ENCODE data around the gene DSCAML1. TPM values are rescaled to one million over a fixed set of nuclear protein-coding genes. Genes with fewer than 3 reads are reported as not detected.

Gene DSCAML1
- total RNA-seq, 1 experiment from 2014 or later: 0.03 TPM

DNA sequence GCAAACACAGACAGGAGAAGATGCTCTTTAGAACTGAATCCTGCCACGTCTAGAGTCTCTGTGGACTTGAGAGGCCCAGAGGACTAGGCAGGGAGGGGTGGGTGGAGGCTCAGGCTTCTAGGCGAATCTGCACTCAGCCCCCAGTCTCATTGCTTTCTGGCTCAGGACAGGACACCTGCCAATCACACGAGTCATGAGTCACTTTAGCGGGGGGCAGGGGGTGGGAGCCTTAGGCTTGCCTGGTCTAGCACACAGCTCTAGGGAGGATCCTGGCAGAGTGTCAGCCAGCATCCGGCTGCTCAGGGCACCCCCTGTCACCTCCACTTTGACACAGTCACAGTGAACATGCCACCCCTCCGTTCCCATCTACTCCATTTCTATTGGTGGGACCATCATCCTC lies 301.7 kb downstream of the DSCAML1 start:
- H3K27me3 ChIP-seq (replicated peaks): no peaks in the 10 kb centered on the region
- no peak overlapping the region for H3K4me3 ChIP-seq
- H3K9me3 ChIP-seq (replicated peaks): no peaks in the 10 kb centered on the region
- no peak overlapping the region for H3K27ac ChIP-seq
- no peaks in the 10 kb centered on the region for H3K36me3 ChIP-seq
- no peak for DNase-seq (ENCODE audit: low read depth in 1 of 2, low spot score in 2 of 2)
- H3K4me1 ChIP-seq (replicated peaks): no peaks in the 10 kb centered on the region

- Histone ChIP-seq H3K27me3 (replicated peaks) (no peaks in the 10 kb centered on the region), H3K27ac (no peak overlapping the region), H3K4me1 (replicated peaks) (no peaks in the 10 kb centered on the region)
These were observed 304.3 kb downstream of the DSCAML1 start for GRCh38 chr11:117492578-117493251.

GRCh38 chr11:117490911-117491310 lies 306.1 kb downstream of the DSCAML1 start:
- Histone ChIP-seq H3K9me3 (replicated peaks) (no peaks in the 10 kb centered on the region), H3K27ac (no peak overlapping the region), H3K4me3 (no peak overlapping the region), H3K36me3 (no peaks in the 10 kb centered on the region), H3K27me3 (replicated peaks) (no peaks in the 10 kb centered on the region), H3K4me1 (replicated peaks) (no peaks in the 10 kb centered on the region)
- DNase-seq (ENCODE audit: low read depth in 1 of 2, low spot score in 2 of 2): no peak

More at GRCh38 chr11:117492578-117493251, 304.3 kb downstream of the DSCAML1 start:
- no peaks in the 10 kb centered on the region for H3K9me3 ChIP-seq (replicated peaks)
- H3K36me3 ChIP-seq: no peaks in the 10 kb centered on the region
- no peak for DNase-seq (ENCODE audit: low read depth in 1 of 2, low spot score in 2 of 2)
- no peak overlapping the region for H3K4me3 ChIP-seq

DNA sequence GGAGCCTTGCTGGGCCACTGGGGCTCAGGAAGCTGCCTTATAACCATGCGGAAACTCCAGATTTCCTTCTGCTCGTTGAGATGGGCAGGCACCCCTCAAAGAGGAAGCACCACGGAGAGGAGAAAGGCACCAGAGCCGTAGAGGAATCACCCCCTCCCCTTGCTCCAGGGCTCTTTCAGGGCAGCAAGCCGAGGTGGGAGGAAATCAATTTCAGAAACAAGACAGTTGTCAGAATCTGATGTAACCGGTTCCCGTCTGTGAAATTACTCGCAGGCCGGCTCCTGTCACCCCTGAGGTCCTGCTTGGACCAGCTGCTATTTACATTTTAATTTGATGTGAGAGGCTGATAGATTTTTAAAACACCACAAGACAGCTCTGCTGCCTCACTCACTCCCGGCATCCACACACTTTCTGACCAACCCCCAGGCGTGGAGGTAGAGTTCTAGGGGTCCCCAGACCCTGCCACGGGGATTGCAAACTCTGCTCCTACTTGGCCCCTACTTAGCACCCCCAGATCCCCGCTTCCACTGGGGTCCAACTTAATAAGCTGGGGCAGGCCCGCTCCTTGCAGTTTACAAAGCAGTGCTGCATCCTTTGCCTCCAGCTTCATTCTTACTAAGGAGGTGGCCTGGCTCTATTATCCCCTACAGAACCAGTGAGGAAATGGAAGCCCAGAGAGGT lies 306.9 kb downstream of the DSCAML1 start:
- Histone ChIP-seq H3K4me3 (no peak overlapping the region), H3K27ac (no peak overlapping the region), H3K36me3 (no peaks in the 10 kb centered on the region), H3K27me3 (replicated peaks) (no peaks in the 10 kb centered on the region), H3K4me1 (replicated peaks) (no peaks in the 10 kb centered on the region), H3K9me3 (replicated peaks) (no peaks in the 10 kb centered on the region)
- DNase-seq (ENCODE audit: low read depth in 1 of 2, low spot score in 2 of 2): no peak

- H3K4me3 ChIP-seq: no peak overlapping the region
- H3K36me3 ChIP-seq: no peaks in the 10 kb centered on the region
These were observed 307.7 kb downstream of the DSCAML1 start for GRCh38 chr11:117488996-117489952.

GRCh38 chr11:117486059-117486458 lies 311.0 kb downstream of the DSCAML1 start:
- Histone ChIP-seq H3K27me3 (replicated peaks) (no peaks in the 10 kb centered on the region), H3K36me3 (no peaks in the 10 kb centered on the region), H3K4me1 (replicated peaks) (no peaks in the 10 kb centered on the region), H3K27ac (no peak overlapping the region), H3K4me3 (no peak overlapping the region), H3K9me3 (replicated peaks) (no peaks in the 10 kb centered on the region)
- no peak for DNase-seq (ENCODE audit: low read depth in 1 of 2, low spot score in 2 of 2)

More at GRCh38 chr11:117488996-117489952, 307.7 kb downstream of the DSCAML1 start:
- H3K27me3 ChIP-seq (replicated peaks): no peaks in the 10 kb centered on the region
- H3K4me1 ChIP-seq (replicated peaks): no peaks in the 10 kb centered on the region
- H3K27ac ChIP-seq: no peak overlapping the region
- no peaks in the 10 kb centered on the region for H3K9me3 ChIP-seq (replicated peaks)
- DNase-seq (ENCODE audit: low read depth in 1 of 2, low spot score in 2 of 2): no peak

- DNase-seq (ENCODE audit: low read depth in 1 of 2, low spot score in 2 of 2): no peak
- Histone ChIP-seq H3K4me3 (no peak overlapping the region), H3K4me1 (replicated peaks) (peaks cover 1% of the 10 kb centered on the region; the same call in 1 of the 2 replicates), H3K9me3 (replicated peaks) (no peaks in the 10 kb centered on the region), H3K36me3 (no peaks in the 10 kb centered on the region), H3K27me3 (replicated peaks) (no peaks in the 10 kb centered on the region), H3K27ac (no peak overlapping the region)
These were observed 312.9 kb downstream of the DSCAML1 start for GRCh38 chr11:117484156-117484555.

- peaks cover 9% of the 10 kb centered on the region for H3K4me1 ChIP-seq (replicated peaks)
These were observed 313.6 kb downstream of the DSCAML1 start for GRCh38 chr11:117483372-117483771.

DNA sequence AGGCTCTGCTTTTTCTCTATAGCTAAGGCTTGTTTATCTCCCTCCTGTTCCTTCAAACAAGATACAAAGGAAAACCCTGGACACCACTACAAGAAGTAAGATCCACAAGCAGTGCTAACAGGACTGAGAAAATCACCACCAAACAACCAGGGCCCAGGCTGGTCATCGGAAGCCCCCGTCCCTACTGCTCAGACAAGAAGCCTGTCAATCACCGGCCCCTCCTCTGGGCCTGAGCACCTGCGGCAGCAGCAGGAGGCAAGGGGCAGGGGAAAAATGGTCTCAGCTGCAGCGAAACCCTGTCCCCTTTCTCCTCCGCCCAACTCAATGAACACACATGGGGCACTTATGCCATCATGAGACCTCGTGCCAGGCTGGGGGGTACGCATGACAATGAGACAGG lies 314.1 kb downstream of the DSCAML1 start:
- Histone ChIP-seq H3K9me3 (replicated peaks) (no peaks in the 10 kb centered on the region), H3K4me1 (replicated peaks) (peaks cover 14% of the 10 kb centered on the region), H3K27me3 (replicated peaks) (no peaks in the 10 kb centered on the region), H3K36me3 (no peaks in the 10 kb centered on the region), H3K4me3 (no peak overlapping the region), H3K27ac (no peak overlapping the region)
- no peak for DNase-seq (ENCODE audit: low read depth in 1 of 2, low spot score in 2 of 2)

More at GRCh38 chr11:117483372-117483771, 313.6 kb downstream of the DSCAML1 start:
- Histone ChIP-seq H3K36me3 (no peaks in the 10 kb centered on the region), H3K9me3 (replicated peaks) (no peaks in the 10 kb centered on the region), H3K4me3 (no peak overlapping the region), H3K27me3 (replicated peaks) (no peaks in the 10 kb centered on the region), H3K27ac (no peak overlapping the region)
- DNase-seq (ENCODE audit: low read depth in 1 of 2, low spot score in 2 of 2): no peak

DNA sequence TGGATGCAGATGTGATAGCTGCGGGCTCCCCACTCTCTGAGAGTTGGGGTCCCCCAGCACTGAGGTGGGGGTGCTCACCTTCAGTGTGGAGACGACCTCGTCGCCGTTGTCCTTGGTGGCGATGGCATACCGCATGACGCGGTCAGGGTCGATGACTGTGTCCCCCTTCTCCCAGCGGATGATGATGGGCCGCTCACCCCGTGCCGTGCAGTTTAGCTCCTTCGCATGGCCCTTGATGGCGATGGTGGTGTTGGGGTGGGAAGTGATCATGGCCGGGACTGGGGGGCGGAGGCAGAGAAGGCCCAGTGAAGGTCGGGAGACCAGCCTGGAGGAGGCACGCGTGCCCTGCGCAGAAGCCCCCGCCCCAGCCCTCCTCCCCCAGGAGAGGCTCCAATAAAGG lies 315.1 kb downstream of the DSCAML1 start:
- Histone ChIP-seq H3K4me3 (no peak overlapping the region), H3K27me3 (replicated peaks) (no peaks in the 10 kb centered on the region), H3K9me3 (replicated peaks) (no peaks in the 10 kb centered on the region), H3K36me3 (no peaks in the 10 kb centered on the region), H3K27ac (no peak overlapping the region), H3K4me1 (replicated peaks) (peaks cover 24% of the 10 kb centered on the region)
- DNase-seq (ENCODE audit: low read depth in 1 of 2, low spot score in 2 of 2): no peak

DNA sequence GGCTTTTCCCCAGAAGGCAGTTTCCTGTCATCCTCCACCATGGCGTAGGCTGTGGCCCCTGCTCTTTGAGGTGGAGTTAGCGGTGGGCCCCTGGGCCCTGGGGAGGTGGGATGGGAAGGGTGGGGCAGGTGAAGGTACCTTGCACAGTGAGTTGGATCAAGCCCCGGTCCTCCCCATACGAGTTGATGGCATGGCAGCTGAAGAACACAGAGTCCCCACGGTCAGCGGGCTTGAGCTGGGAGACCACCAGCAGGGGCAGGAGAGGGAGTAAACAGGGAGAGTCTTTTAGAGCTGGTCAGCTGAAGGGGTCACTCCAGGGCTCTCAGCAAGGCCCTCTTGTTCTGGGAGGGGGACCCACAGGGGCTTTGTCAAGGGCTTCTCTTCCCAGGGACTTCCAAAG lies 316.0 kb downstream of the DSCAML1 start:
- Histone ChIP-seq H3K27me3 (replicated peaks) (no peaks in the 10 kb centered on the region), H3K9me3 (replicated peaks) (no peaks in the 10 kb centered on the region), H3K27ac (no peak overlapping the region), H3K36me3 (no peaks in the 10 kb centered on the region), H3K4me1 (replicated peaks) (peaks cover 26% of the 10 kb centered on the region), H3K4me3 (no peak overlapping the region)
- DNase-seq (ENCODE audit: low read depth in 1 of 2, low spot score in 2 of 2): no peak

GRCh38 chr11:117480221-117480620 lies 316.8 kb downstream of the DSCAML1 start:
- Histone ChIP-seq H3K27me3 (replicated peaks) (no peaks in the 10 kb centered on the region), H3K4me3 (no peak overlapping the region), H3K9me3 (replicated peaks) (no peaks in the 10 kb centered on the region), H3K36me3 (no peaks in the 10 kb centered on the region), H3K4me1 (replicated peaks) (peaks cover 26% of the 10 kb centered on the region), H3K27ac (no peak overlapping the region)
- DNase-seq (ENCODE audit: low read depth in 1 of 2, low spot score in 2 of 2): no peak

GRCh38 chr11:117479372-117479771 lies 317.6 kb downstream of the DSCAML1 start:
- Histone ChIP-seq H3K27me3 (replicated peaks) (no peaks in the 10 kb centered on the region), H3K27ac (no peak overlapping the region), H3K4me3 (no peak overlapping the region), H3K4me1 (replicated peaks) (peaks cover 26% of the 10 kb centered on the region), H3K36me3 (no peaks in the 10 kb centered on the region), H3K9me3 (replicated peaks) (no peaks in the 10 kb centered on the region)
- no peak for DNase-seq (ENCODE audit: low read depth in 1 of 2, low spot score in 2 of 2)
